ENCODE results near the gene ARID3C. TPM values are rescaled to one million over a fixed set of nuclear protein-coding genes. Genes with fewer than 3 reads are reported as not detected.

ARID3C gene
- total RNA-seq, 4 donors from 2014 or later: 0.53 TPM; not detected in 3

GRCh38 chr9:34589636-34590380 is 39.1 kb downstream of the ARID3C start, which contains the start of gene CNTFR:
Gene CNTFR, minus strand, starts transcription at chr9:34589724. Its CDS starts 20,743 bp downstream, at chr9:34568981.
- DNase-seq: peak in 1 of 3 donors; percentile 66
- peak within 1 kb of the TSS; percentile 28 to 66 (median 56) for H3K4me3 ChIP-seq
- peaks cover 0 to 49% (median 23%) of the 10 kb centered on the region in 4 donors for H3K4me1 ChIP-seq
- H3K36me3 ChIP-seq: no peaks in the 10 kb centered on the region
- peak within 1 kb of the TSS in 3 of 4 donors; percentile 19 to 74 (median 43) for H3K27ac ChIP-seq
- peaks cover 0 to 29% of the 10 kb centered on the region in 2 donors for H3K27me3 ChIP-seq
- TF ChIP-seq, protein P1, sequence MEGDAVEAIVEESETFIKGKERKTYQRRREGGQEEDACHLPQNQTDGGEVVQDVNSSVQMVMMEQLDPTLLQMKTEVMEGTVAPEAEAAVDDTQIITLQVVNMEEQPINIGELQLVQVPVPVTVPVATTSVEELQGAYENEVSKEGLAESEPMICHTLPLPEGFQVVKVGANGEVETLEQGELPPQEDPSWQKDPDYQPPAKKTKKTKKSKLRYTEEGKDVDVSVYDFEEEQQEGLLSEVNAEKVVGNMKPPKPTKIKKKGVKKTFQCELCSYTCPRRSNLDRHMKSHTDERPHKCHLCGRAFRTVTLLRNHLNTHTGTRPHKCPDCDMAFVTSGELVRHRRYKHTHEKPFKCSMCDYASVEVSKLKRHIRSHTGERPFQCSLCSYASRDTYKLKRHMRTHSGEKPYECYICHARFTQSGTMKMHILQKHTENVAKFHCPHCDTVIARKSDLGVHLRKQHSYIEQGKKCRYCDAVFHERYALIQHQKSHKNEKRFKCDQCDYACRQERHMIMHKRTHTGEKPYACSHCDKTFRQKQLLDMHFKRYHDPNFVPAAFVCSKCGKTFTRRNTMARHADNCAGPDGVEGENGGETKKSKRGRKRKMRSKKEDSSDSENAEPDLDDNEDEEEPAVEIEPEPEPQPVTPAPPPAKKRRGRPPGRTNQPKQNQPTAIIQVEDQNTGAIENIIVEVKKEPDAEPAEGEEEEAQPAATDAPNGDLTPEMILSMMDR (IDR thresholded peaks at IDR 0.05): no peak
- TF ChIP-seq POLR2A (IDR thresholded peaks at IDR 0.05): peak in 1 of 2 donors; percentile 21
- H3K9me3 ChIP-seq: no peaks in the 10 kb centered on the region

GRCh38 chr9:34588671-34589635 is 39.9 kb downstream of the ARID3C start:
- H3K27ac ChIP-seq: peak overlapping the region in 1 of 4 donors; percentile 74
- H3K4me3 ChIP-seq: peak overlapping the region; percentile 28 to 66 (median 56)

DNA sequence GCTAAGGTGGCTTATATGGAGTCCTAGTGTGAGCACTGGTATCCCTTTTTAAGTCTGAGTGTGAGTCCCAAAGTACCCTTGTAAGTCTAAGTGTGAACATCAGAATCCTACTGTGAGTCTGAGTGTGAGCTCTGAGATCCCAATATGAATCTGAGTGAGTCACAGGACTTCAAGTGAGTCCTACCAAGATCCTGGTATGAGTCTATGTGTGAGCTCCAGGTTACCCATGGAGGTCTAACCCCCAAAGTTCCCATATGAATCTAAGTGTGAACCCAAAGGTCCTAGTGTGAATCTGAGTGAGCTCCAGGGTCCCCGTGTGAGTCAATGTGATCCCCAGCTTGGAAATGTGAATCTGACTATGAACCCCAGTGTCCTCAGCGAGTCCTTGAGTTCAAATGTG is 41.6 kb downstream of the ARID3C start:
- peaks cover 0 to 27% of the 10 kb centered on the region in 2 donors for H3K27me3 ChIP-seq

More at GRCh38 chr9:34588671-34589635, 39.9 kb downstream of the ARID3C start:
- DNase-seq: no peak
- no peaks in the 10 kb centered on the region for H3K36me3 ChIP-seq
- H3K27me3 ChIP-seq: peaks cover 0 to 29% of the 10 kb centered on the region in 2 donors
- H3K9me3 ChIP-seq: no peaks in the 10 kb centered on the region
- H3K4me1 ChIP-seq: peaks cover 0 to 49% (median 23%) of the 10 kb centered on the region in 4 donors
- TF ChIP-seq, protein P1 (IDR thresholded peaks at IDR 0.05): no peak
- no peak for TF ChIP-seq POLR2A (IDR thresholded peaks at IDR 0.05)

DNA sequence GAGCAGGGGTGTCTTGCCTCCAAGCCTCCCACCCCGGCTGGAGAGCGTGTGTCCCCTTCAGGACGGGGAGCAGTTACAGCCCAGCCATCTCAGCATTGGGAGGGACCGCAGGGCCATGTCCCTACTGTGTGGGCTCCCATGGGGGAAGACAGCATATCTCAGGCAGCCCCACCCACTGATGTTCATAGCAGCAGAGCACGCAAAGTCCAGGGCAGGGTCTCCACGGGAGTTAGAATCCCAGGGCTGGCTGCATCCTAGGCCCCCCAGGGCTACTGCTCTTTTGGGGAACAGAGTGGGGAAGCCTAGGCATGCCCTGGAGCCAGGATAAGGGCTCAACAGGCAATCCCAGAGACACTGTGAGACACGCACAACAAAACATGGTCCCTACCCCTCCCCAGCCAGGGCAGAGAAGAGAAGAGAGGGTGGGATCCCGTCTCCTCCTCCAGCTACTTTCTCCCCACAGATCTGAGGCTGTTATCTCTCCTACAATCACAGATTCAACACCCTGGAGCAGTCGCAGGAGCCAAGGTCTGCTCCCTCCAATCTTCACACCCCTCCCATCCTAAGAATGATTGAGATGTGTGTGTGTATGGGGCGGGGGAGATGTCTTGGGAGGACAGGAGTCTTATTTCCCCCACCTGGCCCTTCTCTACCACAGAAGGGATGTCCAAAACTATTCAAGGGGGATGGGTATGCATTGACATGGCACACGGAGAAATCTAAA is 42.8 kb downstream of the ARID3C start:
- TF ChIP-seq POLR2A (IDR thresholded peaks at IDR 0.05): no peak
- TF ChIP-seq, protein P1 (IDR thresholded peaks at IDR 0.05): no peak
- Histone ChIP-seq H3K4me1 (peaks cover 0 to 30% (median 17%) of the 10 kb centered on the region in 4 donors), H3K4me3 (no peak overlapping the region), H3K27me3 (peaks cover 0 to 23% of the 10 kb centered on the region in 2 donors), H3K27ac (no peak overlapping the region), H3K36me3 (no peaks in the 10 kb centered on the region), H3K9me3 (no peaks in the 10 kb centered on the region)
- DNase-seq: no peak

More for the DNA sequence above, 41.6 kb downstream of the ARID3C start:
- Histone ChIP-seq H3K27ac (no peak overlapping the region), H3K36me3 (no peaks in the 10 kb centered on the region), H3K4me1 (peaks cover 0 to 38% (median 23%) of the 10 kb centered on the region in 4 donors), H3K4me3 (no peak overlapping the region), H3K9me3 (no peaks in the 10 kb centered on the region)
- TF ChIP-seq POLR2A (IDR thresholded peaks at IDR 0.05): no peak
- TF ChIP-seq, protein P1 (IDR thresholded peaks at IDR 0.05): no peak
- no peak for DNase-seq

GRCh38 chr9:34584970-34585369 is 43.9 kb downstream of the ARID3C start:
- DNase-seq: no peak
- no peaks in the 10 kb centered on the region for H3K36me3 ChIP-seq

More at GRCh38 chr9:34584970-34585369, 43.9 kb downstream of the ARID3C start:
- H3K27me3 ChIP-seq: peaks cover 0 to 23% of the 10 kb centered on the region in 2 donors
- peaks cover 0 to 26% (median 7%) of the 10 kb centered on the region in 4 donors for H3K4me1 ChIP-seq
- no peak overlapping the region for H3K4me3 ChIP-seq
- no peak overlapping the region for H3K27ac ChIP-seq
- no peaks in the 10 kb centered on the region for H3K9me3 ChIP-seq
- TF ChIP-seq POLR2A (IDR thresholded peaks at IDR 0.05): no peak
- TF ChIP-seq, protein P1 (IDR thresholded peaks at IDR 0.05): no peak
